Endothelial cell of umbilical vein (primary cell): ENCODE results near the gene PEX3. TPM values are rescaled to one million over a fixed set of nuclear protein-coding genes. Genes with fewer than 3 reads are reported as not detected.

Experiments
- BruUV-seq: library from RNA; stranded (reverse); fragments of 400-500 nt; replicated peaks from 2 replicates; lab custom pipeline; 2021; lab: Mats Ljungman, UMichigan
- CTCF ChIA-PET: fragments of 300-600, 350-600 bp; sonication (Branson Sonifier 250); formaldehyde crosslinking; loops from one replicate; lab custom pipeline; 2021; ENCODE audit warnings: antibody characterized with exemption, inconsistent platforms; lab: Charles Lee
- POLR2A ChIA-PET: fragments of 300-600, 350-600 bp; sonication (Branson Sonifier 250); formaldehyde crosslinking; loops from one replicate; lab custom pipeline; 2021; ENCODE audit warnings: antibody characterized with exemption, inconsistent platforms; lab: Charles Lee
- DNase-seq: peaks from one replicate; pipeline ENCODE4 v3.0.0-alpha.2; 2011; ENCODE audit warnings: low read depth, low spot score
- FAIRE-seq: peaks from 2 replicates; lab custom pipeline; 2011; peaks lifted over from hg19 to GRCh38; lab: Jason Lieb, UNC
- H2AFZ ChIP-seq: 2 replicates; pipeline ENCODE4 v1.6.0; 2012; ENCODE audit warnings: low read depth, low read length, control low read depth, inconsistent platforms
- H3K27ac ChIP-seq: 2 replicates; pipeline ENCODE4 v1.5.1; 2011; ENCODE audit warnings: low read depth, mild to moderate bottlenecking, control low read depth, low read length, moderate library complexity; ENCODE audit not compliant: insufficient read depth
- H3K27me3 ChIP-seq, 2 experiments: 2 replicates each; pipeline versions ENCODE4 v1.6.0 to v1.6.1; 2011; ENCODE audit warnings: low read length in 2 of 2, mixed read lengths in 1 of 2; ENCODE audit not compliant: control insufficient read depth in 2 of 2, insufficient read depth in 2 of 2
- H3K36me3 ChIP-seq, 2 experiments: 2 replicates in 1 of 2; 3 replicates in 1 of 2; pipeline ENCODE4 v1.5.1; 2011; ENCODE audit warnings: low read length in 2 of 2, mild to moderate bottlenecking in 1 of 2, moderate library complexity in 1 of 2; ENCODE audit not compliant: control insufficient read depth in 2 of 2, insufficient read depth in 2 of 2; ENCODE audit errors: extremely low read depth in 1 of 2
- H3K4me1 ChIP-seq: 3 replicates; pipeline ENCODE4 v1.5.1; 2011; ENCODE audit warnings: mild to moderate bottlenecking, low read length; ENCODE audit not compliant: control insufficient read depth, insufficient read depth; ENCODE audit errors: extremely low read depth
- H3K4me2 ChIP-seq: 2 replicates; pipeline ENCODE4 v1.6.1; 2011; ENCODE audit warnings: low read length, control low read depth, mixed read lengths; ENCODE audit not compliant: insufficient read depth
- H3K4me3 ChIP-seq, 3 experiments: fragments of 200-600 bp in 1 of 3; sonication (generic), shearing (Covaris generic) in 1 of 3; replicated peaks in 1 of 3; 2 replicates each; pipeline ENCODE4 v1.5.1; 2011 to 2016; ENCODE audit warnings: control low read depth in 3 of 3, low read length in 3 of 3, mild to moderate bottlenecking in 2 of 3, inconsistent platforms in 1 of 3, low read depth in 1 of 3, moderate library complexity in 1 of 3; ENCODE audit not compliant: insufficient read depth in 1 of 3
- H3K79me2 ChIP-seq: 2 replicates; pipeline ENCODE4 v1.6.0; 2012; ENCODE audit warnings: low read length, inconsistent platforms; ENCODE audit not compliant: control insufficient read depth, insufficient read depth
- H3K9ac ChIP-seq: replicated peaks from 2 replicates; pipeline ENCODE3; 2011; ENCODE audit warnings: low read length, control low read depth; ENCODE audit not compliant: insufficient read depth; ENCODE audit errors: extremely low read depth
- H3K9me1 ChIP-seq: replicated peaks from 3 replicates; pipeline ENCODE4 v1.6.0; 2011; ENCODE audit warnings: mild to moderate bottlenecking, low read length; ENCODE audit not compliant: control insufficient read depth, insufficient read depth; ENCODE audit errors: extremely low read depth
- H3K9me3 ChIP-seq: replicated peaks from 2 replicates; pipeline ENCODE4 v1.5.1; 2012; ENCODE audit warnings: low read length, inconsistent platforms; ENCODE audit not compliant: control insufficient read depth, insufficient read depth
- H4K20me1 ChIP-seq: replicated peaks from 2 replicates; pipeline ENCODE3; 2011; ENCODE audit warnings: mild to moderate bottlenecking, low read length; ENCODE audit not compliant: control insufficient read depth, insufficient read depth; ENCODE audit errors: extremely low read depth
- CTCF ChIP-seq, 2 donors: IDR thresholded peaks; 1 replicate in 1 of 2; 2 replicates in 1 of 2; pipeline ENCODE4 v1.5.1; 2011; ENCODE audit warnings: low read length in 2 of 2, mild to moderate bottlenecking in 2 of 2, moderate library complexity in 2 of 2, control low read depth in 1 of 2, inconsistent platforms in 1 of 2, low read depth in 1 of 2; ENCODE audit not compliant: insufficient read depth in 1 of 2; ENCODE audit errors: extremely low read depth in 1 of 2
- EZH2 ChIP-seq: IDR thresholded peaks from 2 replicates; pipeline ENCODE4 v1.6.1; 2012; ENCODE audit warnings: borderline replicate concordance, low read depth, mild to moderate bottlenecking, moderate library complexity, low read length, inconsistent platforms; ENCODE audit not compliant: severe bottlenecking
- FOS ChIP-seq: IDR thresholded peaks from 2 replicates; pipeline ENCODE4 v1.6.1; 2011; ENCODE audit warnings: mild to moderate bottlenecking, low read length, moderate library complexity, borderline replicate concordance; ENCODE audit not compliant: insufficient read depth
- GATA2 ChIP-seq: IDR thresholded peaks from 2 replicates; pipeline ENCODE4 v1.7.0; 2011; ENCODE audit warnings: low read depth, mild to moderate bottlenecking, moderate library complexity, mixed read lengths, low read length; ENCODE audit not compliant: insufficient read length, insufficient read depth
- JUN ChIP-seq: IDR thresholded peaks from 2 replicates; pipeline ENCODE4 v1.6.1; 2011; ENCODE audit warnings: borderline replicate concordance, low read depth; ENCODE audit not compliant: insufficient read length, insufficient read depth
- MAX ChIP-seq: IDR thresholded peaks from 2 replicates; pipeline ENCODE4 v1.6.1; 2011; ENCODE audit not compliant: insufficient read depth, insufficient read length
- MYC ChIP-seq: IDR thresholded peaks from one replicate; pipeline ENCODE4 v1.6.1; 2011; ENCODE audit warnings: mild to moderate bottlenecking, low read depth, low read length
- POLR2A ChIP-seq: IDR thresholded peaks from 2 replicates; pipeline ENCODE4 v1.6.1; 2012; ENCODE audit warnings: low read depth, mild to moderate bottlenecking, control low read depth, low read length
- POLR2AphosphoS5 ChIP-seq: IDR thresholded peaks from 2 replicates; pipeline ENCODE4 v1.6.1; 2012; ENCODE audit warnings: low read depth, mild to moderate bottlenecking, control low read depth, low read length, moderate library complexity; ENCODE audit not compliant: insufficient read depth
- dilution Hi-C: fragments of 300-500 bp; cut with MboI; formaldehyde crosslinking; loops from one replicate; pipeline ENCODE4 v1.15.0; 2019; ENCODE audit warnings: low sequenced_read_pairs; ENCODE audit not compliant: extremely low pct_ligation_motif_present
- intact Hi-C: fragments of 100-400 bp; cut with micrococcal nuclease; formaldehyde crosslinking; loops from one replicate; pipeline ENCODE4 v1.10.0; 2022
- polyA plus RNA-seq, 4 experiments: library from polyadenylated mRNA; depleted of rRNA in 3 of 4; stranded (reverse) in 3 of 4; unstranded in 1 of 4; fragments of >200 nt; gene quantifications; 2 replicates each; pipeline versions ENCODE4 v1.2.1 to v1.2.3, GENCODE V29; 2011 to 2012; ENCODE audit warnings: missing spikeins in 1 of 4
- small RNA-seq: library from RNA; depleted of rRNA; stranded (forward); fragments of <200 nt; gene quantifications from one replicate; pipeline ENCODE3, GENCODE V24; 2012; ENCODE audit warnings: low replicate concordance, low read depth; ENCODE audit not compliant: insufficient read depth, insufficient read length
- total RNA-seq: library from RNA; stranded (reverse); gene quantifications from 2 replicates; pipeline ENCODE4 v1.2.3, GENCODE V29; 2021

The PEX3 gene
- total and polyA plus RNA-seq, 2 donors (not counting 3 experiments of a cell fraction or from before 2014, with no cell fraction given), result 8.7 to 21.7 TPM

DNA sequence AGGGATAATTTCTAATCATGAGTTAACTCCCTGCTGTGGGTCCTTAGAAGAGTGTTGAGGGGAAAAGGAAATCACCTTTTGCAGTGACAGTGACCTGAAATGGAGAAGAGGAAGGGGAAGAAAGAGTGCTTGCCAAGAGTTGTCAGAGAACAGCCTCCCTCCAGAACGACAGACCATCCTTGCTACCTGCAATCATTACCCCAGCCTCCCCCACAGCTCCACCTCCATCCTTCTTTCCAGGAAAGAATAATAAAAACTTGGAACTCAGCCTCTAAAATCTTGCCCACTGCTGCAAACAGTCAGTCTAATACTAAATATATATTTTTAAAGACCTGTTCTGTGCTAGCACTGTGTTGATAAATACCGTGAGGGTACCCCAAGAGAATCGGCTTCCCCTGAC lies 89.6 kb downstream of the PEX3 start:
- BruUV-seq, result no TSS peak
- no peaks in the 10 kb centered on the region for H4K20me1 ChIP-seq
- no peaks in the 10 kb centered on the region for H3K36me3 ChIP-seq
- TF ChIP-seq JUN (no peak), GATA2 (no peak), FOS (no peak), MYC (no peak), POLR2A (no peak), EZH2 (no peak), POLR2AphosphoS5 (no peak), CTCF (IDR thresholded peaks at IDR 0.05; ENCODE audit: extremely low read depth in 1 of 2, insufficient read depth in 1 of 2, low read depth in 1 of 2, low read length in 2 of 2) (no peak), MAX (no peak)
- CTCF ChIA-PET, result no interaction called here
- H3K4me3 ChIP-seq, result no peak overlapping the region
- H3K27ac ChIP-seq, result no peak overlapping the region
- no peaks in the 10 kb centered on the region for H3K4me1 ChIP-seq
- peaks cover 2% of the 10 kb centered on the region for H3K79me2 ChIP-seq
- dilution Hi-C loops, result no loop called here
- no peak overlapping the region for H3K4me2 ChIP-seq
- H3K9me1 ChIP-seq, result no peaks in the 10 kb centered on the region
- intact Hi-C loops, result no loop called here
- H3K27me3 ChIP-seq, result no peaks in the 10 kb centered on the region
- DNase-seq (no peak), FAIRE-seq (no peak)
- no peak overlapping the region for H2AFZ ChIP-seq
- H3K9ac ChIP-seq, result no peak overlapping the region
- POLR2A ChIA-PET, result no interaction called here
- H3K9me3 ChIP-seq, result no peaks in the 10 kb centered on the region

Small RNA genes within 50 kb of the gene (small RNA-seq; reads per million reads assigned to genes)
- gene RNA5SP221, result not detected

Other genes with a start within 250 kb of the PEX3 start
- 9.8 and 11.3 TPM in 2 replicates for gene ADAT2, start 110 bp upstream of the PEX3 start, total RNA-seq
- gene ADAT2, start 110 bp upstream of the PEX3 start, polyA plus RNA-seq, result 4.3 and 5.4 TPM in 2 replicates
- 80.9 and 85.0 TPM in 2 replicates for gene FUCA2, start 60.9 kb downstream of the PEX3 start, total RNA-seq
- 24.1 and 29.7 TPM in 2 replicates for gene FUCA2, start 60.9 kb downstream of the PEX3 start, polyA plus RNA-seq
- gene PHACTR2, start 227.2 kb downstream of the PEX3 start, total RNA-seq, result 160 and 178 TPM in 2 replicates
- 16.3 and 16.4 TPM in 2 replicates for gene PHACTR2, start 227.2 kb downstream of the PEX3 start, polyA plus RNA-seq